SK-N-SH treated with all-trans-retinoic acid at 6 μM for 48 hours (cell line): ENCODE data around the gene MYH8.

Source experiments
- ARNTL ChIP-seq: fragments of 450-650 bp; formaldehyde crosslinking; IDR thresholded peaks from 2 replicates; pipeline ENCODE4 v1.5.0; 2020; ENCODE audit warnings: low read depth, mild to moderate bottlenecking, moderate library complexity, borderline replicate concordance
- BACH2 ChIP-seq: fragments of 250-450 bp; sonication (Bioruptor Pico); IDR thresholded peaks from 2 replicates; pipeline ENCODE4 v1.9.0; 2021; ENCODE audit warnings: mild to moderate bottlenecking, borderline replicate concordance
- OSR1 ChIP-seq: fragments of 250-450 bp; sonication (Bioruptor Pico); IDR thresholded peaks from 2 replicates; pipeline ENCODE4 v1.8.0; 2022; ENCODE audit warnings: moderate library complexity, mild to moderate bottlenecking, inconsistent platforms
- PPARA ChIP-seq: fragments of 250-450 bp; sonication (Bioruptor Pico); IDR thresholded peaks from 2 replicates; pipeline ENCODE4 v1.5.0; 2020; ENCODE audit warnings: mild to moderate bottlenecking, borderline replicate concordance
- RARB ChIP-seq: fragments of 250-450 bp; sonication (Bioruptor Pico); IDR thresholded peaks from 2 replicates; pipeline ENCODE4 v1.8.0; 2021; ENCODE audit warnings: mild to moderate bottlenecking, moderate library complexity
- SNAI2 ChIP-seq: fragments of 250-450 bp; sonication (Bioruptor Pico); IDR thresholded peaks from 2 replicates; pipeline ENCODE4 v1.5.0; 2020; ENCODE audit warnings: mild to moderate bottlenecking, moderate library complexity
- ZC3H10 ChIP-seq: fragments of 250-450 bp; sonication (Bioruptor Pico); IDR thresholded peaks from 2 replicates; pipeline ENCODE4 v1.5.1; 2021; ENCODE audit warnings: mild to moderate bottlenecking, moderate library complexity
- ZFP3 ChIP-seq: fragments of 250-450 bp; sonication (Bioruptor Pico); IDR thresholded peaks from 2 replicates; pipeline ENCODE4 v1.5.0; 2020; ENCODE audit warnings: mild to moderate bottlenecking, moderate library complexity
- ZNF70 ChIP-seq: fragments of 450-650 bp; formaldehyde crosslinking; IDR thresholded peaks from 2 replicates; pipeline ENCODE4 v1.5.0; 2020; ENCODE audit warnings: mild to moderate bottlenecking, moderate library complexity
- ZNF8 ChIP-seq: fragments of 450-650 bp; formaldehyde crosslinking; IDR thresholded peaks from 2 replicates; pipeline ENCODE4 v1.5.0; 2020; ENCODE audit warnings: mild to moderate bottlenecking, moderate library complexity
- TF ChIP-seq, protein P1 (sequence below): fragments of 250-450 bp; sonication (Bioruptor Pico); IDR thresholded peaks from 2 replicates; pipeline ENCODE4 v1.8.0; 2020; ENCODE audit warnings: mild to moderate bottlenecking, moderate library complexity, borderline replicate concordance
- TF ChIP-seq, protein P2 (sequence below): fragments of 250-450 bp; sonication (Bioruptor Pico); IDR thresholded peaks from 2 replicates; pipeline ENCODE4 v1.5.0; 2020; ENCODE audit warnings: mild to moderate bottlenecking, moderate library complexity
- TF ChIP-seq, protein P3 (sequence below): fragments of 250-450 bp; sonication (Bioruptor Pico); IDR thresholded peaks from 2 replicates; pipeline ENCODE4 v1.5.1; 2020; ENCODE audit warnings: low read depth, mild to moderate bottlenecking, moderate library complexity

DNA sequence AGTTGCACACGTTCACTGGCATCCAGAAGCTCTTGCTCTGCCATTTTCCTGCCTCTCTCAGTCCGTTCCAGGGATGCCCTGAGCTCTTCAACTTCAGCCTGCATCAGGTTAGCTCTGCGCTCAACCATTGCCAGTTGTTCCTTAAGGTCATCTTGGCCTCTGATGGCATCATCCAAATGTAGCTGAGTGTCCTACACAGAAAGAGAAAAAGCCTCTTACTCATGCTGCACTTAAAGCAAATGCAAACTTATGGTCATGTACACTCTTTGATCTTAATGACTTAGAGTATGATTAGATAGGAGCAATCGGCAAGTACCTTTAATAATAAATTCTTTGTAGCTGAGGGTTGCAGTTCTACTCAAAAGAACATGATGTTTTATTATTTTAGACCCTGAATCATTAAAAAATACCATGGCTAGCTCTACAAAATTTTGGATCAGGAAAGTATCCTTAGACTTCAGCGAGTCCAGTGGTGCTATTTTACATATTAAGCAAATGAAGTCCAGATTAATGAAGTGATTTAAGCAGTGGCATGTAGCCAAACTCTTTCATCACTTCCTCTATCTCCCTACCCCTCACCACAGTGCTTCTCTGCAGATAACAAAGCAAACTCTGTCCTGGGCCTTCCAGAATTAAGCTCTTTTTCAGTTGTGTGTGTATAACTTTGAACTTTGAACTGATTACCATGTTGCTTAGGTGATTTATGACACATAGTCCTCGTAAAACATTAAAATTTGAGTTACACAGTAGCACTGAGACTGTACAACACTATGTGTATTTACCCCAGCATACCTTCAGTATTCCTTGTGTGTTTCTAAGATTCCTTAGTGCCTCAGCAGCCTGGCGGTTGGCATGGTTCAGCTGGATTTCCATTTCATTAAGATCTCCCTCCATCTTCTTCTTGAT is 25.5 kb upstream of the MYH8 start:
- TF ChIP-seq ARNTL (no peak), ZNF8 (CRISPR knock-in tag) (no peak), PPARA (CRISPR knock-in tag) (no peak), RARB (CRISPR knock-in tag) (no peak), ZNF70 (CRISPR knock-in tag) (no peak), OSR1 (CRISPR knock-in tag) (no peak), BACH2 (CRISPR knock-in tag) (no peak), ZC3H10 (CRISPR knock-in tag) (no peak), SNAI2 (CRISPR knock-in tag) (no peak), ZFP3 (CRISPR knock-in tag) (no peak)
- TF ChIP-seq, protein P1, sequence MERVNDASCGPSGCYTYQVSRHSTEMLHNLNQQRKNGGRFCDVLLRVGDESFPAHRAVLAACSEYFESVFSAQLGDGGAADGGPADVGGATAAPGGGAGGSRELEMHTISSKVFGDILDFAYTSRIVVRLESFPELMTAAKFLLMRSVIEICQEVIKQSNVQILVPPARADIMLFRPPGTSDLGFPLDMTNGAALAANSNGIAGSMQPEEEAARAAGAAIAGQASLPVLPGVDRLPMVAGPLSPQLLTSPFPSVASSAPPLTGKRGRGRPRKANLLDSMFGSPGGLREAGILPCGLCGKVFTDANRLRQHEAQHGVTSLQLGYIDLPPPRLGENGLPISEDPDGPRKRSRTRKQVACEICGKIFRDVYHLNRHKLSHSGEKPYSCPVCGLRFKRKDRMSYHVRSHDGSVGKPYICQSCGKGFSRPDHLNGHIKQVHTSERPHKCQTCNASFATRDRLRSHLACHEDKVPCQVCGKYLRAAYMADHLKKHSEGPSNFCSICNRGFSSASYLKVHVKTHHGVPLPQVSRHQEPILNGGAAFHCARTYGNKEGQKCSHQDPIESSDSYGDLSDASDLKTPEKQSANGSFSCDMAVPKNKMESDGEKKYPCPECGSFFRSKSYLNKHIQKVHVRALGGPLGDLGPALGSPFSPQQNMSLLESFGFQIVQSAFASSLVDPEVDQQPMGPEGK (CRISPR knock-in tag), result no peak
- TF ChIP-seq, protein P2, sequence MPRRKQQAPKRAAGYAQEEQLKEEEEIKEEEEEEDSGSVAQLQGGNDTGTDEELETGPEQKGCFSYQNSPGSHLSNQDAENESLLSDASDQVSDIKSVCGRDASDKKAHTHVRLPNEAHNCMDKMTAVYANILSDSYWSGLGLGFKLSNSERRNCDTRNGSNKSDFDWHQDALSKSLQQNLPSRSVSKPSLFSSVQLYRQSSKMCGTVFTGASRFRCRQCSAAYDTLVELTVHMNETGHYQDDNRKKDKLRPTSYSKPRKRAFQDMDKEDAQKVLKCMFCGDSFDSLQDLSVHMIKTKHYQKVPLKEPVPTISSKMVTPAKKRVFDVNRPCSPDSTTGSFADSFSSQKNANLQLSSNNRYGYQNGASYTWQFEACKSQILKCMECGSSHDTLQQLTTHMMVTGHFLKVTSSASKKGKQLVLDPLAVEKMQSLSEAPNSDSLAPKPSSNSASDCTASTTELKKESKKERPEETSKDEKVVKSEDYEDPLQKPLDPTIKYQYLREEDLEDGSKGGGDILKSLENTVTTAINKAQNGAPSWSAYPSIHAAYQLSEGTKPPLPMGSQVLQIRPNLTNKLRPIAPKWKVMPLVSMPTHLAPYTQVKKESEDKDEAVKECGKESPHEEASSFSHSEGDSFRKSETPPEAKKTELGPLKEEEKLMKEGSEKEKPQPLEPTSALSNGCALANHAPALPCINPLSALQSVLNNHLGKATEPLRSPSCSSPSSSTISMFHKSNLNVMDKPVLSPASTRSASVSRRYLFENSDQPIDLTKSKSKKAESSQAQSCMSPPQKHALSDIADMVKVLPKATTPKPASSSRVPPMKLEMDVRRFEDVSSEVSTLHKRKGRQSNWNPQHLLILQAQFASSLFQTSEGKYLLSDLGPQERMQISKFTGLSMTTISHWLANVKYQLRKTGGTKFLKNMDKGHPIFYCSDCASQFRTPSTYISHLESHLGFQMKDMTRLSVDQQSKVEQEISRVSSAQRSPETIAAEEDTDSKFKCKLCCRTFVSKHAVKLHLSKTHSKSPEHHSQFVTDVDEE (CRISPR knock-in tag), result no peak
- TF ChIP-seq, protein P3, sequence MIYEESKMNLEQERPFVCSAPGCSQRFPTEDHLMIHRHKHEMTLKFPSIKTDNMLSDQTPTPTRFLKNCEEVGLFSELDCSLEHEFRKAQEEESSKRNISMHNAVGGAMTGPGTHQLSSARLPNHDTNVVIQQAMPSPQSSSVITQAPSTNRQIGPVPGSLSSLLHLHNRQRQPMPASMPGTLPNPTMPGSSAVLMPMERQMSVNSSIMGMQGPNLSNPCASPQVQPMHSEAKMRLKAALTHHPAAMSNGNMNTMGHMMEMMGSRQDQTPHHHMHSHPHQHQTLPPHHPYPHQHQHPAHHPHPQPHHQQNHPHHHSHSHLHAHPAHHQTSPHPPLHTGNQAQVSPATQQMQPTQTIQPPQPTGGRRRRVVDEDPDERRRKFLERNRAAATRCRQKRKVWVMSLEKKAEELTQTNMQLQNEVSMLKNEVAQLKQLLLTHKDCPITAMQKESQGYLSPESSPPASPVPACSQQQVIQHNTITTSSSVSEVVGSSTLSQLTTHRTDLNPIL, result no peak
